ENCODE results near the gene GGCT. TPM values are rescaled to one million over a fixed set of nuclear protein-coding genes. Genes with fewer than 3 reads are reported as not detected.
A peak's percentile ranks its signal among the peaks of the same experiment; 100 is the strongest.
"Not testable (repeated sequence)": the region's sequence is repeated elsewhere in the genome, so short reads cannot be mapped to it uniquely, and the experiment has no call there.

Gene GGCT
- total RNA-seq = 17.4 TPM
- long read RNA-seq, transcript GGCT-202 (4 exons, 1,173 nt) = major isoform, 6 of 11 reads
- long read RNA-seq, partial matches to known transcripts = 1 of 11 reads
- long read RNA-seq, other reads (novel, unspliced or antisense) = 0 of 11 reads

- intact Hi-C loops (cut with DNase I) = loop anchor here (2.0 kb wide), 1 partner anchor 26 kb away; the partner anchor contains the start of gene NOD1
- peak; percentile 99 for ATAC-seq (ENCODE audit: poor library complexity)
- peak; percentile 100 for DNase-seq
These were observed at the start of gene GGCT for GRCh38 chr7:30504301-30505173. Gene GGCT (minus strand): TSS chr7:30504829. CDS start chr7:30504709, 120 bp downstream.

- DNase-seq = no peak
- intact Hi-C loops (cut with DNase I) = no loop called here
- ATAC-seq (ENCODE audit: poor library complexity) = no peak
These were observed 48.9 kb upstream of the GGCT start for GRCh38 chr7:30553546-30553945.

- no peak for ATAC-seq (ENCODE audit: poor library complexity)
- DNase-seq = no peak
- intact Hi-C loops (cut with DNase I) = no loop called here
These were observed 48.5 kb upstream of the GGCT start for GRCh38 chr7:30553141-30553540.

- intact Hi-C loops (cut with DNase I) = no loop called here
- no peak for ATAC-seq (ENCODE audit: poor library complexity)
- DNase-seq = no peak
These were observed 47.7 kb upstream of the GGCT start for GRCh38 chr7:30552330-30552729.

- ATAC-seq (ENCODE audit: poor library complexity) (no peak), DNase-seq (no peak)
- intact Hi-C loops (cut with DNase I) = no loop called here
These were observed 45.4 kb upstream of the GGCT start for GRCh38 chr7:30549931-30550493.

- peak; percentile 86 for ATAC-seq (ENCODE audit: poor library complexity)
- intact Hi-C loops (cut with DNase I) = no loop called here
- DNase-seq = peak; percentile 54
These were observed 44.2 kb upstream of the GGCT start for GRCh38 chr7:30548845-30549244.

GRCh38 chr7:30546596-30546995 lies 42.0 kb upstream of the GGCT start:
- intact Hi-C loops (cut with DNase I) = no loop called here
- no peak for DNase-seq
- no peak for ATAC-seq (ENCODE audit: poor library complexity)

GRCh38 chr7:30545791-30546555 lies 41.3 kb upstream of the GGCT start:
- intact Hi-C loops (cut with DNase I) = no loop called here
- ATAC-seq (ENCODE audit: poor library complexity) (no peak), DNase-seq (no peak)

- ATAC-seq (ENCODE audit: poor library complexity) (no peak), DNase-seq (no peak)
- intact Hi-C loops (cut with DNase I) = no loop called here
These were observed 39.3 kb upstream of the GGCT start for GRCh38 chr7:30543813-30544525.

- not testable (repeated sequence) for ATAC-seq (ENCODE audit: poor library complexity)
These were observed 38.5 kb upstream of the GGCT start for GRCh38 chr7:30543115-30543514.

GRCh38 chr7:30533886-30534285 lies 29.3 kb upstream of the GGCT start:
- ATAC-seq (ENCODE audit: poor library complexity) (peak; percentile 48), DNase-seq (peak; percentile 51)
- intact Hi-C loops (cut with DNase I) = no loop called here

More at GRCh38 chr7:30543115-30543514, 38.5 kb upstream of the GGCT start:
- intact Hi-C loops (cut with DNase I); DNase-seq: not testable (repeated sequence)

- DNase-seq (no peak), ATAC-seq (ENCODE audit: poor library complexity) (no peak)
- intact Hi-C loops (cut with DNase I) = no loop called here
These were observed 26.7 kb upstream of the GGCT start for GRCh38 chr7:30531286-30531685.

GRCh38 chr7:30530373-30530772 lies 25.7 kb upstream of the GGCT start:
- intact Hi-C loops (cut with DNase I) = no loop called here
- no peak for ATAC-seq (ENCODE audit: poor library complexity)
- DNase-seq = no peak

- DNase-seq (no peak), ATAC-seq (ENCODE audit: poor library complexity) (no peak)
- intact Hi-C loops (cut with DNase I) = no loop called here
These were observed 24.1 kb upstream of the GGCT start for GRCh38 chr7:30528779-30529178.

GRCh38 chr7:30527297-30527696 lies 22.7 kb upstream of the GGCT start:
- DNase-seq; intact Hi-C loops (cut with DNase I); ATAC-seq (ENCODE audit: poor library complexity): not testable (repeated sequence)

GRCh38 chr7:30526163-30526562 lies 21.5 kb upstream of the GGCT start:
- no peak for ATAC-seq (ENCODE audit: poor library complexity)
- intact Hi-C loops (cut with DNase I) = no loop called here
- no peak for DNase-seq

GRCh38 chr7:30525429-30525828 lies 20.8 kb upstream of the GGCT start:
- ATAC-seq (ENCODE audit: poor library complexity) (no peak), DNase-seq (no peak)
- intact Hi-C loops (cut with DNase I) = no loop called here

GRCh38 chr7:30524545-30524944 lies 19.9 kb upstream of the GGCT start:
- no peak for ATAC-seq (ENCODE audit: poor library complexity)
- intact Hi-C loops (cut with DNase I) = no loop called here
- DNase-seq = no peak

GRCh38 chr7:30523466-30523865 lies 18.8 kb upstream of the GGCT start:
- no peak for ATAC-seq (ENCODE audit: poor library complexity)
- intact Hi-C loops (cut with DNase I) = no loop called here
- no peak for DNase-seq

Data from Right ventricle myocardium superior (tissue), 1 donor.